HG02678 (cell line): ENCODE measurements around the gene PPEF2.

Experiments
- ATAC-seq: cut with Tn5 transposase; IDR thresholded peaks from one replicate; pipeline ENCODE4 v1.9.1; 2021; ENCODE audit warnings: mild to moderate bottlenecking, moderate library complexity; ENCODE audit not compliant: unreplicated experiment

The PPEF2 gene

DNA sequence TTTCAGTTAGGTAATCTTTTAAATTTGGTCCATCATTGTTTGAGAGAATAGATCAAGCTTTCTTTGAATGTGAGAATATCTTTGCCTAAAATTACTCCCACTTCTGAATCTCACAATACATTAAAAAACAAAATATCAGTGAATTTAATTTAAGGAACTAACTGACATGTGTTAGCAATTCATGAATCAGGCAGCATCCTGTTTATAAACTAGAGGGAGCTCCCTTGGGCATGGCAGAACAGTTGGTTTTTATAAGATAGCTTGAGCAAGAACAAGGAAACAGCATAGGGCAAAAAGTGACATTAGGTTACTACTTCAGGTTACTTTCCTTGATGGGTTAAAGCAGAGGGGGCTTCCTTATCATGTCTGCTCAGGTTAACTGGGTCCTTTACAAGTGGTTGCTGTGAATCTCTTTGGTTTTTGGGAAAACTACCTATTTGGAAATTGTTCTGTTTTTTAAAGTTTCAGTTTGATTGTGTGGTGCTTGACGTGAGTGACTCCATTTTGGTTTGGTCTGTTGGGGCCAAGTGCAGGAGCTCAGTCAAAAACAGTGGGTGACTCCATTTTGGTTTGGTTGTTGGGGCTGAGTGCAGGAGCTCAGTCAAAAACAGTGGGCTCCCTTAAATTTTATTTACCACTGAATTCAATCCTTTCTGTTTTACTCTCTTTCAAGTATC is 68.0 kb downstream of the PPEF2 start:
- ATAC-seq: no peak

DNA sequence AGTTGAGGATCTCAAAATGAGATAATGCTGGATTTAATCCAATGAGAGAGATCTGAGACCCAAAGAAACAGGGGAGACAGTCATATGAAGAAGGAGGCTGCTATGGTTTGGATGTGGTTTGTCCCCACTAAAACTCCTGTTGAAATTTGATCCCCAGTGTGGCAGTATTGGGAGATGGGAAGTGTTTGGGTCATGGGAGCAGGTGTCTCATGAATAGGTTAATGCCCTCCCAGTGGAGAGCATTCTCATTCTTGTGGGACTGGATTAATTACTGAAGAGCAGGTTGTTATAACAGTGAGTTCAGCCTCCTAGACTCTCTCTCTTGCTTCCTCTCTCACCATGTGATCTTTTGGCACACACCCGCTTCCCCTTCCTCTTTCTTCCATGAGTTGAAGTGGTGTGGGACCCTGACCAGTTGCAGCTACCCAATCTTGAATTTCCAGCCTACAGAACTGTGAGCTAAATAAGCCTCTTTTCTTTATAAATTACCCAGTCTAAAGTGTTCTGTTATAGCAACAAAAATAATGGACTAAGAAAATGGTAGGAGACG is 70.3 kb downstream of the PPEF2 start:
- no peak for ATAC-seq

DNA sequence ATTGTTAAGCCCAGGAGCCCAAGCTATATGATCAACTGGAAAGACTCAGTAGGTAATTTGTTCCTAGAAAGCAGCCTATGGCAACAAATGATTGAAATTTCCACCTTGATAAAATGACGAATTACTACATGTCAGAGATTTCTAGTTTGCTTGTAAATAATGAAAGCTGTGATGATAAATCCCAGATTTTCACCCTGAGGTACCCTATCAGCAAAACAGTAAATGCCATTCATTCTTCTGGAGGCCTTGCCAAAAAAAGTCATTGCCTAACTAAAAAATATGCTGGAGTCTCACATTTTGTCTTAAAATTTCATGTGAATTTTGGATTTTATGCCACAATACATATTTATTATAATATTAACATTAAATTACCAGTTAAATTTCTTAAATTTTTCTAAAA is 71.3 kb downstream of the PPEF2 start:
- ATAC-seq: no peak

DNA sequence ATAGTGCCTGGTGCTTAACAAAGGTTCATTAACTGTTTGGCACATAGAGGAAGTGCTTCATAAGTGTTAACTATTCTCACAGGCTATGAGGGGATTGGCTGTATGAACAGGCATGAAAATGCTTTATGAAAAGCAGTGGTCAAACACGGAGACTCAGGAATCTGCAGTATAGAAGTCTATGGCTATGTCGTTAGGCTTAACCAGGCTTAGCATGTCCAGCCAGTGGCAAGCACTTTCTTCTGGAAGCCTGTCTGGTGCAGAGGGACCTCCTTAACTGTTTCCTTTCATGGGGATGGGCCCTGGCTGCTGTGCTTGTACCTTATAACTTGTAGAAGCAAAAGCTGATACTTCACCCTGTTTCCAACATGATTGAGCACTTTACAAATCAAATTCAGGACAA is 78.4 kb downstream of the PPEF2 start:
- no peak for ATAC-seq

DNA sequence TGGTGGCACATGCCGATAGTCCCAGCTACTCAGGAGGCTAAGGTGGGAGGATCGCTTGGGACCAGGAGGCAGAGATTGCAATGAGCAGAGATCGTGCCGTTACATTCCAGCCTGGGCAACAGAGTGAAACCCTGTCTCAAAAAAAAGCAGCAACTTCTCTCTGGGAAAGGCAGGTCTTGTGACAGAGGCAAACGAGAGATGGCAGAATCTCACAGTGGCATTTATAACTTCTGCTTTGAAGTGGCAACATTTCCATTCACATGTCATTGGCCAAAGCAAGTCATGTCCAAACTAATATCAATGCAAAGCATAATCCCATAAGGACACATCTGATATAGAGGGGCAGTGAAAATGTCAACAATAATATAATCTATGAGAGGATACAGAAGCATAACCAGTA is 79.8 kb downstream of the PPEF2 start:
- no peak for ATAC-seq

DNA sequence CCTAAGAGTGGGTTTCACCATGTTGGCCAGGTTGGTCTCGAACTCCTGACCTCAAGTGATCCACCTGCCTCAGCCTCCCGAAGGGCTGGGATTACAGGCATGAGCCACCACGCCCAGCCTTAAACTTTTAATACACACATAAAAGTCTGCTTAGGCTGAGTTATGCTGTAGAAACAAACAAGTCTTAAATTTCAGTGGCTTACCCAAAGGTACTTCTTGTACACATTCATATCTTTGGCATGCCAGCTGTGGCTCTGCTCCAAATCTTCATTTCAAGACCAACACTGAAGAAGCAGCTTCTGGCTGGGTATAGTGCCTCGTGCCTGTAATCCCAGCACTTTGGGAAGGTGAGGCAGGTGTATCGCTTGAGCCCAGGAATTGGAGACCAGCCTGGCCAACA is 80.3 kb downstream of the PPEF2 start:
- no peak for ATAC-seq

DNA sequence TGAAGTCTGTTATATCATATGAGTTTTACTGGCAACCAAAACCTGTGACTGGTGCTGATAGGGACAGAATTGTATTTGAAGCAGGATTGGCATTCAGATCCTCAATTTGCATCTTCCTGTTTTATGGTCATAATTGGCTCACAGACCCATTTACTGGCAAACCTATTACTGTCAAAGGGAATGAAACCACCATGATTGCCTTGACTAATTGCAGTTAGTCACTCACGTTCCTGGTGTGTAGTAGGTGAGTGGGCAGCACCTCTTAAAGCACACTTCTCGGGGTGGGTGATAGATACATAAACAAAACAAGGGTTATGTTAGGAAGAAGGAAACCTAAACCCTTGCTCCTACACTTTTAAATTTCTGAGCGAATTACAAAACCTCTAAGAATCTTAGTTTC is 81.0 kb downstream of the PPEF2 start:
- ATAC-seq: no peak

DNA sequence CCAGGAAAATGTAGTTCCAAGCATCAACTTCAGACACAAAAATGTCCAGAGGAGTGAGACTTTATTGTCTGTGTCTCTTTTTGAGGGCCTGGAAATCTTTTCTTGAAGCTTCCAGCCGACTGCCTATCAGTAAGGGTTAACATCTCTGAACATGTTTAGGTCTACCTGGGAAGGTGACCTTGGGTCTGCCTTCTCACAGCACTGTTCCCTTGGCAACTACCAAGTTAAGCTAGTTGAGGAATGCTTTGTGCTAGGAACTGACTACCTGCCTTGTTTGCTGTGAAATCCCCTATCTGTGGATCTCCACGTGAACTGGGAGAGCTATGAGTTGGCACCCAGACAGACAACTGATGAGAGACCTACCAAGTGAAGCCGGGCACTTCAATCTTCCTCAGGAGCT is 81.6 kb downstream of the PPEF2 start:
- no peak for ATAC-seq

DNA sequence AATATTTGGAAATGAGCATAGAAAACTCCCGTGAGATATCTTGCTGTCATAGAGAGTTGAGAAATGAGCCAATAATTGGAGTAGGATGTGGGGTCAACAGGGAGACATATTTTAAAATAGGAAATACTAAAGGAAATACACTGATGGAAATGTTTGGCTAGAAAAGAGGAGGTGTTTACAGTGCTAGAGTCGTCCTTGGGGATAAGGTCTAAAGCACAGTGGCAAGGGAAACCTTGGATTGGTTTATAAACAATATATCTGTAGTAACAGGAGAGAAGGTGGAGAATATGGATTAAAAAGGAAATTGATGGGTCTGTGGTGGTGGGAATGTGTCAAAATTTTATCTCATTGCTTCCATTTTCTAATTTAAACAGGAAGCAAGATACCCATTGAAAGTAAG is 82.1 kb downstream of the PPEF2 start:
- no peak for ATAC-seq

DNA sequence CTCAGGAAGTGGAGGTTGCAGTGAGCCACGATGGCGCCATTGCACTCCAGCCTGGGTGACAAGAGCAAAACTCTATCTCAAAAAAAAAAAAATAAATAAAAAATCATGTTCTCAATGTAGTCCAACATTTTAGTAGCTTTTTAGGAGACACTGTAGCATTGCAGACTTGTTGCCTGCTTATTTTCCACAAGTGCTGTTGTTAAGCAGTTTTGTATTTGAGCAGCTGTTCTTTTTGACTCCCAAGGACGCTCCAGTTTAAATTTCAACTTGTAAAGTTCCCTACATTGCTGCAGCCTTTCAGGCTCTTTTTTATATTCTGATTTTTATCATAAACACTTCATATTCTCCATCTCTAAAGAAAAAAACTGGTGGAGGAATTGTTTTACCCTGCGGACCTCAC is 83.1 kb downstream of the PPEF2 start:
- no peak for ATAC-seq

DNA sequence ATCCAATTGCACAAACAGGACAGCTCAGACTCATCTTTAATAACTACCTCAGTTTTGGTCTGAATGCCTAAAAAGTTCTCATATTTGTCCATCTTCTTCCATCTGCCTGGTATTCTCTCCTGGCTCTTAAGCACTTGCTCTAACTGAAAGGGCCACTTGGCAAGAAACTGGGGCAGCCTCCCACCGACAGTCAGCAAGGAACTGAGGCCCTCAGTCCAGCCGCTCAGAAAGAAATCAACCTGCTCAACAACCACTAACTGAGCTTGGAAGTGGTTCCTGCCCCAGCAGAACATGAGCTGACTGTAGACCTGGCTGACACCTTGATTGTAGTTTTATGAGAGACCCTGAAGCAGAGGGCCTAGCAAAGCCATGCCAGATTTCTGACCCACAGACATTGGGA is 84.4 kb downstream of the PPEF2 start:
- no peak for ATAC-seq
